Lung (tissue), 12 donors: ENCODE measurements around the gene USP31. TPM values are rescaled to one million over a fixed set of nuclear protein-coding genes. Genes with fewer than 3 reads are reported as not detected.

Experiments
- ATAC-seq: fragments of 200-7000 bp; cut with Tn5 transposase; one replicate; pipeline ENCODE4 v1.9.1; 2020; ENCODE audit warnings: moderate number of reproducible peaks; ENCODE audit not compliant: insufficient read depth, low FRiP score
- DNase-seq, 3 donors: peaks; one replicate each; pipeline ENCODE4 v3.0.0-alpha.2; 2013 to 2017
- H3K27ac ChIP-seq, 2 donors: one replicate each; pipeline ENCODE4 v1.5.1; 2013; ENCODE audit warnings: mild to moderate bottlenecking in 2 of 2, moderate library complexity in 2 of 2, control low read depth in 1 of 2, inconsistent platforms in 1 of 2, low read depth in 1 of 2, low read length in 1 of 2
- H3K27me3 ChIP-seq, 3 donors: one replicate each; pipeline ENCODE4 v1.5.1; 2013; ENCODE audit warnings: low read length in 2 of 3; ENCODE audit not compliant: control insufficient read depth in 3 of 3, insufficient read depth in 3 of 3
- H3K36me3 ChIP-seq, 4 donors: one replicate each; pipeline ENCODE4 v1.5.1; 2013; ENCODE audit warnings: low read length in 4 of 4, mild to moderate bottlenecking in 1 of 4, moderate library complexity in 1 of 4; ENCODE audit not compliant: control insufficient read depth in 4 of 4, insufficient read depth in 4 of 4
- H3K4me1 ChIP-seq, 5 donors: one replicate each; pipeline ENCODE4 v1.5.1; 2013; ENCODE audit warnings: low read length in 5 of 5, mild to moderate bottlenecking in 2 of 5, moderate library complexity in 1 of 5; ENCODE audit not compliant: control insufficient read depth in 5 of 5, insufficient read depth in 5 of 5
- H3K4me3 ChIP-seq: one replicate; pipeline ENCODE4 v1.5.1; 2013; ENCODE audit warnings: mild to moderate bottlenecking, control low read depth, moderate library complexity
- H3K9ac ChIP-seq, 2 donors: one replicate each; pipeline ENCODE4 v1.5.1; 2013; ENCODE audit warnings: low read length in 2 of 2, control low read depth in 1 of 2; ENCODE audit not compliant: insufficient read depth in 1 of 2
- H3K9me3 ChIP-seq, 4 donors: one replicate each; pipeline ENCODE4 v1.5.1; 2013; ENCODE audit warnings: low read length in 3 of 4, mild to moderate bottlenecking in 1 of 4, moderate library complexity in 1 of 4; ENCODE audit not compliant: control insufficient read depth in 4 of 4, insufficient read depth in 3 of 4
- CTCF ChIP-seq: IDR thresholded peaks from 2 replicates; pipeline ENCODE4 v1.5.1; 2012; ENCODE audit warnings: mild to moderate bottlenecking; ENCODE audit errors: control extremely low read depth, extremely low read depth
- WGBS, 2 donors: extraction: QIAGEN DNeasy Blood & Tissue Kit; methylation state at CpG; one replicate each; pipeline ENCODE4 v1.1.7; 2013; 5-methylcytosine and 5-hydroxymethylcytosine counted together
- polyA plus RNA-seq, 2 donors: library from polyadenylated mRNA; stranded (reverse); fragments of 200-250 nt; gene quantifications; one replicate each; pipeline ENCODE4 v1.2.1, GENCODE V29; 2013
- total RNA-seq, 2 donors: library from RNA; depleted of rRNA in 1 of 2; stranded (reverse); fragments of >200 nt in 1 of 2; gene quantifications; one replicate each; pipeline ENCODE4 v1.2.1, GENCODE V29; 2014 to 2021
- donor health status: control.
- donor health status: control.
- donor health status: Bipolar disorder and iron deficiency.
- donor health status: healthy.
- donor health status: DM: yes; HTN: yes; CAD: no.

USP31 gene
- total and polyA plus RNA-seq, 4 donors = 3.4 to 26.3 (median 10.0) TPM

GRCh38 chr16:23164736-23165135 is 15.5 kb upstream of the USP31 start:
- ATAC-seq (no peak), DNase-seq (no peak)
- peaks cover 0 to 3% (median 0%) of the 10 kb centered on the region in 4 donors for H3K9me3 ChIP-seq
- H3K9ac ChIP-seq = no peak overlapping the region
- H3K27me3 ChIP-seq = peaks cover 0 to 2% (median 0%) of the 10 kb centered on the region in 3 donors
- WGBS, 2 donors = 88 to 95% methylated on average over 4 of the region's 4 CpGs
- H3K4me3 ChIP-seq = no peak overlapping the region
- no peaks in the 10 kb centered on the region for H3K36me3 ChIP-seq
- no peak for TF ChIP-seq CTCF
- no peaks in the 10 kb centered on the region for H3K4me1 ChIP-seq
- H3K27ac ChIP-seq = no peak overlapping the region

GRCh38 chr16:23163921-23164320 is 14.7 kb upstream of the USP31 start:
- H3K9ac ChIP-seq = no peak overlapping the region
- H3K9me3 ChIP-seq = peaks cover 0 to 3% (median 0%) of the 10 kb centered on the region in 4 donors
- 93 to 95% methylated on average over 2 of the region's 2 CpGs for WGBS, 2 donors
- H3K27me3 ChIP-seq = peaks cover 0 to 2% (median 0%) of the 10 kb centered on the region in 3 donors
- DNase-seq = no peak
- ATAC-seq = no peak
- H3K4me3 ChIP-seq = no peak overlapping the region
- H3K27ac ChIP-seq = no peak overlapping the region
- no peaks in the 10 kb centered on the region for H3K4me1 ChIP-seq
- no peaks in the 10 kb centered on the region for H3K36me3 ChIP-seq
- TF ChIP-seq CTCF = no peak

GRCh38 chr16:23160574-23160973 is 11.3 kb upstream of the USP31 start:
- DNase-seq (no peak), ATAC-seq (no peak)
- Histone ChIP-seq H3K27me3 (peaks cover 0 to 15% (median 0%) of the 10 kb centered on the region in 3 donors), H3K9ac (no peak overlapping the region), H3K27ac (no peak overlapping the region), H3K9me3 (no peaks in the 10 kb centered on the region), H3K4me3 (no peak overlapping the region), H3K36me3 (no peaks in the 10 kb centered on the region), H3K4me1 (no peaks in the 10 kb centered on the region)
- WGBS, 2 donors = 68 to 83% methylated on average over 3 of the region's 3 CpGs
- TF ChIP-seq CTCF = no peak

GRCh38 chr16:23160082-23160481 is 10.8 kb upstream of the USP31 start:
- Histone ChIP-seq H3K27me3 (peaks cover 0 to 19% (median 0%) of the 10 kb centered on the region in 3 donors), H3K36me3 (no peaks in the 10 kb centered on the region), H3K9ac (no peak overlapping the region), H3K4me1 (no peaks in the 10 kb centered on the region), H3K27ac (no peak overlapping the region), H3K9me3 (no peaks in the 10 kb centered on the region), H3K4me3 (no peak overlapping the region)
- no peak for TF ChIP-seq CTCF
- 73 to 76% methylated on average over 4 of the region's 4 CpGs for WGBS, 2 donors
- DNase-seq (no peak), ATAC-seq (no peak)
